GM12801 (cell line): ENCODE measurements around the gene FNIP2.

Experiments used
- TF ChIP-seq, protein P1 (sequence below): IDR thresholded peaks from one replicate; pipeline ENCODE4 v1.5.1; 2011; ENCODE audit warnings: control low read depth; ENCODE audit not compliant: insufficient read length; ENCODE audit errors: extremely low read depth

The FNIP2 gene

DNA sequence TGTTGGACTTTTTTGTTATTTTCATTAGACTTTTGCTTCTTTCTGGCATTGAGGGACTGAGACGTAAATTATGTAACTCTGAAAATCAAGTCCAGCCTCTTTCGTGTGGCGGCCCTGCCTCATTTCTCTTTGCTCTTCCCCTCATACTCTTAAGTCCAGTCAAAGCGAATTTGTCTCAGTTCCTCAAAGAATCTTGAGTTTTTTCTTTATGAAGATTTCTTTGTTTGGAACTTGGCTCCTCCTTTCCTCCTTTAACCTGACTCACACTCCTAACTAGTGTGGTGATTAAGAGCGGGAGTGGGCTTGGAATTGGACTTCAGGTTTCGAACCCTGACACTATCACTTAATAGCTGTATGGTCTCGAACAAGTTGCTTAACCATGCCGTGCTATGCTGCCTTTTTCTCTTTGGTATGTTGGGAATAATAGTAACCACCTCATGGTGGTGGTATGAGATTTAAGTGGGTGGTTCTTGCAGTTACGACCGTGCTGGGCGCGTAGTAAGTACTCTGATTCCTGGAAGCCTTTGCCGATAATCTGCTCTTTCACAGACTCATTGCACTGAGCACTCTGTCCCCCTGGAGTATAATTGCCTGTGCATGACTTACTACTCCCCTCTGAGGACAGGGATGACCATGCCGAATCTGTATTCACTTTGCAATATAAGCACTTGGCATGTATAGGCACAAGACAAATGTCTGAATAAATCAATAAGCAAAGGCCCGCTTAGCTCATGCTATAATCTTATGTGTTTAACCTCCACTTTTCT is 19.1 kb downstream of the FNIP2 start:
- TF ChIP-seq, protein P1, sequence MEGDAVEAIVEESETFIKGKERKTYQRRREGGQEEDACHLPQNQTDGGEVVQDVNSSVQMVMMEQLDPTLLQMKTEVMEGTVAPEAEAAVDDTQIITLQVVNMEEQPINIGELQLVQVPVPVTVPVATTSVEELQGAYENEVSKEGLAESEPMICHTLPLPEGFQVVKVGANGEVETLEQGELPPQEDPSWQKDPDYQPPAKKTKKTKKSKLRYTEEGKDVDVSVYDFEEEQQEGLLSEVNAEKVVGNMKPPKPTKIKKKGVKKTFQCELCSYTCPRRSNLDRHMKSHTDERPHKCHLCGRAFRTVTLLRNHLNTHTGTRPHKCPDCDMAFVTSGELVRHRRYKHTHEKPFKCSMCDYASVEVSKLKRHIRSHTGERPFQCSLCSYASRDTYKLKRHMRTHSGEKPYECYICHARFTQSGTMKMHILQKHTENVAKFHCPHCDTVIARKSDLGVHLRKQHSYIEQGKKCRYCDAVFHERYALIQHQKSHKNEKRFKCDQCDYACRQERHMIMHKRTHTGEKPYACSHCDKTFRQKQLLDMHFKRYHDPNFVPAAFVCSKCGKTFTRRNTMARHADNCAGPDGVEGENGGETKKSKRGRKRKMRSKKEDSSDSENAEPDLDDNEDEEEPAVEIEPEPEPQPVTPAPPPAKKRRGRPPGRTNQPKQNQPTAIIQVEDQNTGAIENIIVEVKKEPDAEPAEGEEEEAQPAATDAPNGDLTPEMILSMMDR = no peak

DNA sequence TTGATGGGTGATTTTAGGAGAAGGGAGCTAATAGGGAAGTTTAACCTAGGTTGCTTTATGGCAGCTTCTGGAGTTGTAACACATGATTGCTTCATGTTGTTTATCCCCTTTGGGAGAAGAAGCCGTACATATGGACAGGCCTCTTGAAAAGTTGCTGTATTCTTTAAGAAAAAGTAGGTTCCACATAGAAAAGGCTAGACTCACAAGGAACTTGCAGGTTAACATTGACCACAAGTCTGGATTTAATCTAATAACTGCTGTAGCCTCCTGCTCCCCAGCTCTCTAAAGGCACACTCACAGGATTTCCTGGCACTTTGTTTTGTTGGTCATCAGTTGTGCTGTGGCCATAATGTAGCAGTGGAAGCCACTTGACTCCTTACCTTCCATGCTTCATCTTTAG is 19.7 kb downstream of the FNIP2 start:
- TF ChIP-seq, protein P1 = no peak

- TF ChIP-seq, protein P1 = no peak
Observed at GRCh38 chr4:158789853-158790252, 21.0 kb downstream of the FNIP2 start.

GRCh38 chr4:158793021-158793420 is 24.2 kb downstream of the FNIP2 start:
- TF ChIP-seq, protein P1 = no peak

- TF ChIP-seq, protein P1 = no peak
Observed at GRCh38 chr4:158796370-158797140, 27.7 kb downstream of the FNIP2 start.

- TF ChIP-seq, protein P1 = no peak
Observed at GRCh38 chr4:158798062-158798461, 29.2 kb downstream of the FNIP2 start.

- TF ChIP-seq, protein P1 = no peak
Observed at GRCh38 chr4:158799013-158799770, 30.4 kb downstream of the FNIP2 start.
